Measurements from ENCODE around the gene C1orf226.
A peak's percentile ranks its signal among the peaks of the same experiment; 100 is the strongest.

Gene C1orf226

DNA sequence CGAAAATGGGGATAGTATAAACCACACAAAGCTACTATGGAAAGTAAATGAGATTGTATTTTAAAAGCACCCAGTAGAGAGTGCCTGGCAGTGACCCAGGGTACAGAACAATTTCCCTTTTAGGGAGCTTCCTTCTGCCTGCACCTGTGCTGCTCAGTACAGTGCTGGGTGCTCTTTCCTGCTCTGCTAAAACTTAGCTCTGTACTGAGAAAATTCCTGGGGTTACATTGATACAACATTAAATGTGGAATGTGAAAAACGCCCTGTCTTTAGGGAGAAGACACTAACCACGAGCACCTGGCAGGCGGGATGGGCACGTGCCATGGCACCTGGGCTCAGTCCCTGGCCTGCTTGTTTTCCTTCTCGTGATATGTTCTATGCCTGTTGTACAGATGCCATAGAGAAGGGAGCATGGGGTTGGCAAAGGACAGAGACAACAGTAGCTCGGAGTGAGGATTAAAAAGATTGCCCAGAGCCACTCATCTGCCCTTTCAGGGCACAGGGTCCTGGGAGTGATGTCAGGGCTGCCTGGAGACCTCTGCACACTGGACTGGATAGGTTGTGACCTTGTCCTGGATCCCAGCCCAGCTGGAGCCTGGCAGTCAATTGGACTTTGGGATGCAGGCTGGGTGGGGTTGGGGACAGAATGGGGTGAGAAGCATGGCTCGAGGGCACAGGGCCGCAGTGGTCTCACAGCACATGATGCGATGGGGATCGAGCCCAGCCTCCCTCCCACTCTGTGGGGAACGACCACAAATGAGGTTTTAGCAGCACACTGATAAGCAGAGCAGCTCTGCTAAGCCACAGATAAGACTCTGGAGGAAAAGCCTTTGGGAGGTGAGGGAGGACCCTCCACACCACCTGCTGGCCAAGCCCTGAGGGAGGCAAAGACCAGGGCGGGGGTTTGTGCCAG, 9.1 kb upstream of the C1orf226 start:
- CTCF ChIA-PET, result interaction anchor here (1.0 kb wide), 1 partner anchor 9 kb away, joined by 3 read pairs; the partner anchor contains the start of gene C1orf226
- TF ChIP-seq, protein P1, sequence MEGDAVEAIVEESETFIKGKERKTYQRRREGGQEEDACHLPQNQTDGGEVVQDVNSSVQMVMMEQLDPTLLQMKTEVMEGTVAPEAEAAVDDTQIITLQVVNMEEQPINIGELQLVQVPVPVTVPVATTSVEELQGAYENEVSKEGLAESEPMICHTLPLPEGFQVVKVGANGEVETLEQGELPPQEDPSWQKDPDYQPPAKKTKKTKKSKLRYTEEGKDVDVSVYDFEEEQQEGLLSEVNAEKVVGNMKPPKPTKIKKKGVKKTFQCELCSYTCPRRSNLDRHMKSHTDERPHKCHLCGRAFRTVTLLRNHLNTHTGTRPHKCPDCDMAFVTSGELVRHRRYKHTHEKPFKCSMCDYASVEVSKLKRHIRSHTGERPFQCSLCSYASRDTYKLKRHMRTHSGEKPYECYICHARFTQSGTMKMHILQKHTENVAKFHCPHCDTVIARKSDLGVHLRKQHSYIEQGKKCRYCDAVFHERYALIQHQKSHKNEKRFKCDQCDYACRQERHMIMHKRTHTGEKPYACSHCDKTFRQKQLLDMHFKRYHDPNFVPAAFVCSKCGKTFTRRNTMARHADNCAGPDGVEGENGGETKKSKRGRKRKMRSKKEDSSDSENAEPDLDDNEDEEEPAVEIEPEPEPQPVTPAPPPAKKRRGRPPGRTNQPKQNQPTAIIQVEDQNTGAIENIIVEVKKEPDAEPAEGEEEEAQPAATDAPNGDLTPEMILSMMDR (conservative IDR thresholded peaks at IDR 0.05; ENCODE audit: low read depth), result no peak
- POLR2A ChIA-PET (ENCODE audit: low non-redundant PET), result no interaction called here
- no peak for DNase-seq (ENCODE audit: low spot score)
- peak overlapping the region; percentile 75 for H3K27ac ChIP-seq

DNA sequence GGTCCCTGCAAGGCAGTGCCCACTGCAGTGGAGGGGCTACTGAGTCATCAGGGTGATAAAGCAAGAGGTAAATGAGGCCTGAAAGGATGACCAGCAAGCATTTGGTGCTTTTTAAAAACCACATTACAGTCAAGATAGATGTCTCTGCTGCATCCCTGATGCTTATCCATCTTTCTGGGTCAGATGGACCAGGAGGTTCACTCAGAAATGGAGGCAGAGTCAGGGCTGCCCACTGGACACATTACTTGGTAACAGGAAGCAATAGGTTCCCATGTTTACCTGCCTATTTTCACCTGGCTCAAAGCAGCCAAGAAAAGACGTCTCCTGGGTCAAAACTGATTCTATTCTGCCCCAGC, 8.5 kb upstream of the C1orf226 start:
- ChIA-PET POLR2A (ENCODE audit: low non-redundant PET) (no interaction called here), CTCF (no interaction called here)
- peak overlapping the region; percentile 75 for H3K27ac ChIP-seq
- TF ChIP-seq, protein P1 (conservative IDR thresholded peaks at IDR 0.05; ENCODE audit: low read depth), result no peak
- no peak for DNase-seq (ENCODE audit: low spot score)

DNA sequence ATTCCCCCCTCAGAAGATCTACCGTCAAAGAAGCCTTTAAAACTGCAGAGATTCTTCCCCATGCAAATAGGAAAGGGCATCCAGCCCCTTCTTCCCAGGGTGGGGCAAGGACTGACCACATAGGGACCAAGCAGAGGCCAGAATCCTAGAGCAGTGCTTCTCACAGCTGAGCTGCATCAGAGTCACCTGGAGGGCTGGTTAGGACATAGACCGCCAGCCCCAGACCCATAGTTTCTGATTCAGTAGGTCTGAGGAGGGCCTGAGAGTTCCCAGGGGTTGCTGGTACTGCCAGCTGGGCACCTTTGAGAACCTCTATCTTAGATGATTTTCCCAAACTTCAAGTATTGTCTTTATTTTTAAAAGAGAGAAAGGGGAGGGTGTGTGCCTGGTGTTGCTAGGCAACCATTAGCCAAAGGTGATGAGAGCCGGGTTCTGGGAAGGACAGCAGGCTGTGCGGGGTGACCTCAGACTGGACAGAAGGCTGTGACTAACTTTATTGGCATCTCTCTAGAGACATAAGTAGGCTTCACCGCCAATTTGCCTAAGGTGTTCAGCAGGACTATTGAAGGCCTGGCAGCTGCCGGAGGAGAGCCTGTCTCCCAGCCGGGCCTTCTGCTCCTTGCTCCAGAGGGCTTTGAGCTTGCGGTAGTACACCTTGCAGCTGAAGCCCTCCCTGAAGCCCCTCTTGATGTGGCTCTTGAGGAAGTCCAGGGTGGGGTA, 7.8 kb upstream of the C1orf226 start:
- TF ChIP-seq, protein P1 (conservative IDR thresholded peaks at IDR 0.05; ENCODE audit: low read depth), result no peak
- ChIA-PET CTCF (no interaction called here), POLR2A (ENCODE audit: low non-redundant PET) (no interaction called here)
- peak overlapping the region; percentile 75 for H3K27ac ChIP-seq
- DNase-seq (ENCODE audit: low spot score), result peak; percentile 55

DNA sequence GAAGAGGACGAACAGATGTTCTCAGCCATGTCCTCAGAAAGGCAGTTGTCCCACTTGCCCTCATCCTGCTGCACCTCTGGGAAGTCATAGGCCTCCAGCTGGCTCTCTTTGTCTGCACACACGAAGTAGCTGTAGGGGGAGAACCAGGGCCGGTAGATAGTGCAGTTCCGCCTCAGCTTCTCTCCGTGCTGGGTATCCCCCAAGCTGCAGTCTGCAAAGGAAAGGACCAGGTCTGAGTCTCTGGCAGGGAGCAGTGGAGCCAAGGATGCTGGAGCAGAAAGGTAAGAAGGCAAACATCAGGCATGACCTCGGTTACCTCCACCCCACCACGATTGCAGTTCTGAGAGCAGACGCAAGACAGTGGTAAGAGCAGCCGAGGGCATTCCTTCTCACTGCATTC, 7.1 kb upstream of the C1orf226 start:
- ChIA-PET POLR2A (ENCODE audit: low non-redundant PET) (no interaction called here), CTCF (no interaction called here)
- peak overlapping the region; percentile 75 for H3K27ac ChIP-seq
- TF ChIP-seq, protein P1 (conservative IDR thresholded peaks at IDR 0.05; ENCODE audit: low read depth), result no peak
- DNase-seq (ENCODE audit: low spot score), result no peak

DNA sequence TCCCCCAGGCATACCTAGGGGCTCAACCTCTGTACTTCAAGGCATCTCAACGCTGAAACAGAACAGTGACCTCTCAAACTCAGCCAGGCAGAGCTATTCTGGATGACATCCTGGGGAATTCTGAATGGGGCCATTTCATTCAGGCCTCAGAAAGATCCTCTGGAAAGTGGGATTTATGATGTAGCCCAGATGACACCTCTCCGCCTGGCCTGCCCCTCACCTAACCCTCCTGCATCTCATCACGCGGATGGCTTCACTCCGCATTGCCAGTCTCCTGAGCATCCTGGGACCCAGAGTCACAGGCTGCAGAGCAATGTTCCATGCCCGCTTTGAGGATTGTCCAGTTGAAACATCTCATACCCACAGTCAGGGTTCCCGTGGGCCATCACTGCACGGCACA, 6.1 kb upstream of the C1orf226 start:
- POLR2A ChIA-PET (ENCODE audit: low non-redundant PET), result no interaction called here
- TF ChIP-seq, protein P1 (conservative IDR thresholded peaks at IDR 0.05; ENCODE audit: low read depth), result no peak
- CTCF ChIA-PET, result no interaction called here

DNA sequence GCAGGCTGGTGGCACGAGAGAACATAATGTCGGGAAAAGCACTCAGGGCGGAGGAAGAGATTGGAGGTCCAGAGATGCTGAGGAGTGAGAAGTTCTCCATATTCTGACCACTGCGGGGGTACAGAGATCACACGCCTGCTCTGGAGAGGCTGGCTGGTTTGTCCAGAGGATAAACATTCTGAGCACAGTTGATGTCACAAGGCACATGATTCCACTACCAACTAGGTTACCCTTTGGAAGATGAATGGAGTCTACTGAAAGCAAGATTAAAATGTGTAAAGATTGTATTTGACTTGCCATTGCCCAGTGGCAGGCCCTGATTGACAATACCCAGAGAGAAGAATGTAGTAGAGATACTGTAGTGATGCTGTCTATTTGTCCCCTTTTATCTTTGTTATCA, 4.8 kb upstream of the C1orf226 start, which contains the start of gene SPATA46:
Gene SPATA46, minus strand, starts transcription at position 164 of the 400 bp plus-strand sequence. Its CDS starts 64 bp downstream, at position 100.
- ChIA-PET CTCF (interaction anchor here (0.7 kb wide), 1 partner anchor 121 kb away, joined by 3 read pairs; no protein-coding TSS in a partner anchor), POLR2A (ENCODE audit: low non-redundant PET) (no interaction called here)
- TF ChIP-seq, protein P1 (conservative IDR thresholded peaks at IDR 0.05; ENCODE audit: low read depth), result no peak
- no peak for DNase-seq (ENCODE audit: low spot score)
- no peak within 1 kb of the TSS for H3K27ac ChIP-seq

More for the DNA sequence above, 6.1 kb upstream of the C1orf226 start:
- DNase-seq (ENCODE audit: low spot score), result no peak
- no peak overlapping the region for H3K27ac ChIP-seq

All from RWPE1 (cell line).